GM21723 (cell line): Measurements from ENCODE around the gene STK38.

Experiments used
- ATAC-seq: cut with Tn5 transposase; IDR thresholded peaks from one replicate; pipeline ENCODE4 v1.9.1; 2021; ENCODE audit warnings: mild to moderate bottlenecking, moderate library complexity; ENCODE audit not compliant: unreplicated experiment

STK38 gene

GRCh38 chr6:36566418-36566905 lies 19.2 kb upstream of the STK38 start:
- ATAC-seq: no peak

GRCh38 chr6:36563928-36564284 lies 16.6 kb upstream of the STK38 start:
- no peak for ATAC-seq

DNA sequence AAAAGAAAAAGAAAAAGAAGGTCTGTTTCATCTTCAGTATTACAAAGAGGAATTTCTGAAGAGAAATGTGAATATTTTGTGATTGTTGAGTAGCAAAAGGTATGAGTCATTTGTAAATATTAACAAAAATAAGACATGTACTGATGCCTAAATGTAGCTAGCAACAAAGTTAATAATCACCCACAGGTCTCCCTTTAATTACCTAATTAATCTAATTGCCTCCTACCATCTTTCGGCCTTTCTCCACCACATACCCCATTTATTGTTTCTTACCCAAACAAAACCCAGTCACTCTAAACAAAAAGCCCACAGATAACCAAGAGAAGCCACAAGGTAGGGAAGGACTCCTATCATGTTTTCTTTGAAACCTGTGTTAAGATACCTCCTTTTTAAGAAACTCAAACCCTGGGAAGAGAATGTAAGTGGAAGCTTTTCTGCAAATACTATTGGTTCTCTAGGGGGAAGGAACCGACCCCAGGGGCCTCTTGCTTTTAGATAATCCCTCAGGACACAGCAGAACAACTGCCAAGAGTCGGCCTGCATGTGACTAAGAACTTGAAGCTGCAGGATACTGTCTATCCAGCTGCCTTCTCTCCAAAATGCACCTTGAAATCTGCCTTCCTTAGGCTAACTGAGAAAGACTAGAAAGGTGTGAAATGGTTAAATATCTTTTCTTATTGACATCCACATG lies 16.1 kb upstream of the STK38 start:
- no peak for ATAC-seq

DNA sequence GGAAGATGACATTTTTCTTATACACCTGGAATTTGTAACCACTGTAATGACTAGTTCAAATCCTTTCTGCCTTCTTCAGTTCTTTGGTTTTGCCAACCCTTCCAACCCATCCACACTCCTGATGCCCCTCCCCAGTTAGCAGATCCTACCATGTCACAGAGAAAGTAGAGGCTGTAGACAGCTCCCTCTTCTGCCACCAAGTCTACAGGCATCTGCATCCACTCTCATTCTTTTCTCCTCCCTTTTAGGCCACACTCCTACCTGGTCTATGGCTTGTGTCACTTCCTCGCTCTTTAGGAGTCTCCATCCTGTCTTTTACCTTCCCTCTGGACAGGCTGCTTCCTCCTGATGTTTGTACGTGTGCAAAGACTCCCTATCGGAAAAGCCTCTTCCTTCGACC lies 13.5 kb upstream of the STK38 start:
- no peak for ATAC-seq

DNA sequence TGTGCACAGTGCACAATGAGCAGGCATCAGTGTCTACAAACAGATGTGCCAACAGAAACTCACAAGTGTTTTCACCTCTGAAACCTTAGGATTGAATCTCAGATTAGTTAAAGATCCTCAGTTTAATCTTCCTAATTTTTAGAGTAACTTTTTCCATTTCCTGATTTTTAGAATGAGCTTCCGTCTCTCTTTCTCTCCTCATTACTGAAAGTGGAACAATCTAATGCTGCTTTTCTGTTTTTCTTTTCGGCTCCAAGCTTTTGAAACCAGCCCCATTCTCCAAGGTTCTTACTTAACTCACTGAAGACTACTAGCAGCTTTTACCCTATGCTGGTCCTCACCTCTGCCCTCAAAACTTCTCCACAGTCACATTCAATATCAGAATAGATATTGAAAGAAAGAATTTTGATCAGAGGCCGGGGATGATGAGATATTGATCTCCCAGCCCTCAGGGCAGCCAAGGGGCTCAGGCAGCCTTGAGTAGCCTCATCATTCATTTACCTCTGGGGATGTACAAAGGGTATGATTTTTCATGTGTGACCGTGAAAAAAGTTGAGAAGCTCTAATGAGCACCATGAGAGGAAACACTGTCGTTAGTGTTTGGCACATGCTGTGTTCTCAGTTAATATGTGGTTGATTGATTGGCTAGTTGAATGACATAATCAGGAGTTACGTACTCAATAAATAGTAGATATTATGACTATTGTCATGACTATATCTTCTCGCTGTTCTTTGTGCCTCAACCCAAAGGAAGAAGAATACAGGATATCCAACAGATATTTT lies 11.9 kb upstream of the STK38 start:
- no peak for ATAC-seq

GRCh38 chr6:36556281-36556680 lies 9.0 kb upstream of the STK38 start:
- no peak for ATAC-seq

- ATAC-seq: no peak
Measured at GRCh38 chr6:36555750-36556252, 8.5 kb upstream of the STK38 start.

- no peak for ATAC-seq
Measured at GRCh38 chr6:36550473-36551000, 3.3 kb upstream of the STK38 start.

DNA sequence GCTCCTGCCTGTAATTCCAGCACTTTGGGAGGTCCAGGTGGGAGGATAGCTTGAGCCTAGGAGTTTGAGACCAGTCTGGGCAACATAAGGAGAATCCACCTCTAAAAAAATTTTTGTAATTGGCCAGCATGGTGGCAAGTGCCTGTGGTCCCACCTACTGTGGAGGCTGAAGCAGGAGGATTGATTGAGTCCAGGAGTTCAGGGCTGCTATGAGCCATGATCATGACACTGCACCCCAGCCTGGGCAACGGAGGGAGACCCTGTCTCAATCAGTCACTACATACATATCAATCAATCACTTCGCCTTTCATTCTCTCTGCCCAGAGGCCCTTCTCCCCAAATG lies 1.1 kb upstream of the STK38 start:
- no peak for ATAC-seq

GRCh38 chr6:36547646-36548400 lies 544 bp upstream of the STK38 start:
- no peak for ATAC-seq

GRCh38 chr6:36546308-36546919 lies 865 bp downstream of the STK38 start:
- no peak for ATAC-seq

- ATAC-seq: no peak
Measured at GRCh38 chr6:36545767-36546307, 1.4 kb downstream of the STK38 start.

GRCh38 chr6:36544228-36544627 lies 3.1 kb downstream of the STK38 start:
- no peak for ATAC-seq

- ATAC-seq: no peak
Measured at GRCh38 chr6:36542041-36542440, 5.2 kb downstream of the STK38 start.

DNA sequence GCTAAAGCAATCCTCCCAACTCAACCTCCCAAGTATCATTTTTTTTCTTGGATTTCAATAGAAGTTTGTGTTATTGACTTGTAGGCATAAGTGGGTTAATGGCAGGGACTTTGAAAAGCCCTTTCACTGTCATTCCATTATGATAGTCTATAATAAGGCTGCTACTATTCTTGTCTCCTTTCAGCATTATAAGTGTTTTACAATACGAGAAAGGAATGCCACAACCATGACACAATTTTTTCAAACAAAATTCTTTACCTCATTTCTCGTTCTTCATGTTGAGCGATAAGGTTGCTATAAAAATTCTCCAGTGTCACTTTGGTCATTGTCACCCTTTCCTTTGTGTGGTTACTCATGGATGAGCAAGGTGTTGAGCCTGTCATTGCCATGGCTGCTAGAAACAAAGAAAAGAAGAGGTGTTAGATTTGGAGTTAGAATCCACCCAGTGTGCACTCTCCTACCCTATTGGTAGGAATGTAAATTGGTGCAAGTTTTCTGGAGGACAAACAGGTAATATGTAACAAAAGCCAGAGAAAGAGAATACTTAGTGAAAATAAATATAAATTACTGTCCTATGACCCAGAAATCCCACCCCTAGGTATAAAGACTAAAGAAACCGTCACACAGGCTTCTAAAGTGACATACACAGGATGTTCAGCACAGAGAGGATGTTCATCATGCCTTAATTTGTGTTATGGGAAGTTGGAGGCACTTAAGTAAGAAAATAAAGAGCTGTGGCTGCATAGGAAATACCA lies 7.3 kb downstream of the STK38 start:
- ATAC-seq: no peak

DNA sequence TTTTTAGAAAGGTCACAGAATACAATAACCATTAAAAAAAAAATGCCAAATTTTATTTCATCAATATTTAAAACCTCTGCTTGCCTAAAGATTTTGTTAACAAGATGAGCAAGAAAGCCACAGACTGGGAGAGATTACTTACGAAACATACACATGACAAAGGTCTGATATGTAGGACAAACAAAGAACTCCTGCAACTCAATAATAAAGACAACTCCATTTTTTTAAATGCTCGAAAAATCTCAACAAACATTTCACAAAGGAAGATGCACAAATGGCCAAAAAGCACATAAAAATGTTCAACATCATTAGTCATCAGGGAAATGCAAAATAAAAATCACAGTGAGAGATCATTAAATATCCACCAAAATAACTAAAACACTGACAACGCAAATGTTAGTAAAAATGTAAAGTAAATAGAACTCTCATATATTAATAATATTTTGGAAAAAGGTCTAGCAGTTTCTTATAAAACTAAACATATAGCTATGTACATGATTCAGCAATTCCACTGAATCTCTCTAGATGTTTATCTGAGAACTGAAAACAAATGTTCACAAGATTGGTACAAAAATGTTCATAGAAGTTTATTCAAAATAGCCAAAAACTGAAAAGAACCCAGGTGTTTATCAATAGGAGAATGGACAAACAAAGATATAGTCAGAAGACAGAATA lies 10.3 kb downstream of the STK38 start:
- ATAC-seq: no peak

- no peak for ATAC-seq
Measured at GRCh38 chr6:36533321-36533720, 14.0 kb downstream of the STK38 start.

GRCh38 chr6:36526066-36526465 lies 21.2 kb downstream of the STK38 start:
- ATAC-seq: no peak

GRCh38 chr6:36525346-36525745 lies 21.9 kb downstream of the STK38 start:
- no peak for ATAC-seq
